GM10266 (cell line): Measurements from ENCODE around the gene NUP93.
"Not testable (repeated sequence)": the region's sequence is repeated elsewhere in the genome, so short reads cannot be mapped to it uniquely, and the experiment has no call there.

Source experiments
- DNase-seq: peaks from one replicate; pipeline ENCODE4 v3.0.0; 2012; ENCODE audit errors: extremely low spot score
- CTCF ChIP-seq: IDR thresholded peaks from 2 replicates; pipeline ENCODE4 v1.5.1; 2012; ENCODE audit warnings: mild to moderate bottlenecking, low read depth; ENCODE audit not compliant: control insufficient read depth, insufficient read depth; ENCODE audit errors: missing control alignments

Gene NUP93

DNA sequence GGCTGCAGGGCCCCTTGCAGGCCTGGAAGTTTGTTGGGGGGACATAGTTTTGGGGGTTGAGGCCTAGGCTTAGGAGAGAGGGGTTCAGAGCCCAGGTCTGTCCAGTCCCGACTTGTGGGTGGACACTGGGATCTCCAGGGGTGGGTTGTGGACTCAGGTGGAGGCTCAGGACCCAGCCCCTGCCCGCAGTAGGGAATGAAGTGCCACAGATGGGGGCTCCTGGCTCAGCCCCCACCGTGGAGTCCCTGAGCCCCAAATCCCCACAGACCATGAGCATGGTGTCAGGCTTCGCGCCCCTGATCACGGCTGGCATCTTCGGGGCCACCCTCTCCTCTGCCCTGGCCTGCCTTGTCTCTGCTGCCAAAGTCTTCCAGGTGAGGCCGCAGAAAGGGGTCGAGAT, 149.3 kb downstream of the NUP93 start:
- no peak for DNase-seq
- TF ChIP-seq CTCF, result no peak

DNA sequence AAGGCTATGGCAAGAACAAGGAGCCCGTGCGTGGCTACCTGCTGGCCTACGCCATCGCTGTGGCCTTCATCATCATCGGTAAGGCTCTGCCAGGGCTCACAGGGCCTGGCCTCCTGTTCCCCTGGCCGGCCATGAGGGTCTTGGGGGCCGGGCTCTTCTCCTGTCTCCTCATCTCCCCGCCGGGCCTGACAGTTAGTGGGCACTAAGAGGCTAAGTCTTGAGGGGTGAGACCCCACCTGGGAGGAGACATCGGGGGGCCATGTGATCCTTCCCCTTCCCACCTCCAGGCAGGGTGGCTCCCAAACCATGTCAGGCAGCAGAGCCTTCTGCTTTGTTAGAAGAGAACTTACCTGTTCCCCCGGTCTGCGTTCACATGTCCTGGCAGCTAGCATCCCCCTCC, 150.2 kb downstream of the NUP93 start:
- TF ChIP-seq CTCF, result no peak
- no peak for DNase-seq

GRCh38 chr16:56880685-56881084, 150.8 kb downstream of the NUP93 start:
- no peak for DNase-seq
- no peak for TF ChIP-seq CTCF

DNA sequence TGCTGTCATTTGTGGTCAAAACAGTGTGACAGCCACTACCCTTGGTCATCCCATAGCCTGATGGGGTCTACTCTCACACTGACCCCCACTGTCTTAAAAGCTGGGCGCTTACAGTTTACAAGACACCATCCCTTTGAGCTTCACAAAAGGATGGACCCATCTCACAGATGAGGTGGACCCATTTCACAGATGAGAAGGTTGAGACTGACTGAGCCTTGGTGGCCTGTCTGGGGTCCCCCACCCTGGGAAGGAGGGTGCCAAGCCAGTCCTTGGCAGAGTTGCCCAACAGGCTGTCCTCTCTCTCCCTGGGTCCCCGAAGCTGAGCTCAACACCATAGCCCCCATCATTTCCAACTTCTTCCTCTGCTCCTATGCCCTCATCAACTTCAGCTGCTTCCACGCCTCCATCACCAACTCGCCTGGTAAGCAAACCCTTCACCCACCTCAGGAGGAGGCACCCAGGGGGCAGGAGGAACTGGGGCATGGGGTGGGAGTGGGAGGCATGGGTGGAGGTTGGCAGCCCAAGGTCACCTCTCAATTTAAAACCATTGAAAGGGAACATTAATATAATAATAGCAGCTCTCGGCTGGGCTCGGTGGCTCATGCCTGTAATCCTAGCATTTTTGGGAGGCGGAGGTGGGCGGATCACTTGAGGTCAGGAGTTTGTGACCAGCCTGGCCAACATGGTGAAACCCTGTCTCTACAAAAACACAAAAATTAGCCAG, 152.3 kb downstream of the NUP93 start:
- no peak for DNase-seq
- no peak for TF ChIP-seq CTCF

DNA sequence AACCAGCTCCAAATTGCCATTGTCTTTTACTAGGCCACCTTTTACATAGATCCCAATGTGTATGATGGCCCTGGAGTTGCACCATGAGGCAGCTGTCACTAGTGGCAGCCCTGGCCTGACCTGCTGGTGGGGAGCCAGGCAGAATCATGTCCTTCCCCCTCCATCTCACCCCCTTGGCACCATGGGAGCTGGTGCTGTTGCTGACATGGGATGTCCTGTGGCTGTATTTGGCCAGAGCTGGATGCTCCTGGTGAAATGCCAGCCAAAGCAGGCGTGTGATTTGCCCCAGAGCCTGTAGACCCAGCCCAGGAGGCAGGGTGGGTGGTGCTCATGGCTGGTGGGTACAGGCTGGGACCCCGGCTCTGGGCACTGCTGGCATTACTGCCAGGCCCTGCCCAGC, 153.7 kb downstream of the NUP93 start:
- TF ChIP-seq CTCF, result no peak
- no peak for DNase-seq

GRCh38 chr16:56884026-56884582, 154.2 kb downstream of the NUP93 start:
- TF ChIP-seq CTCF, result no peak

DNA sequence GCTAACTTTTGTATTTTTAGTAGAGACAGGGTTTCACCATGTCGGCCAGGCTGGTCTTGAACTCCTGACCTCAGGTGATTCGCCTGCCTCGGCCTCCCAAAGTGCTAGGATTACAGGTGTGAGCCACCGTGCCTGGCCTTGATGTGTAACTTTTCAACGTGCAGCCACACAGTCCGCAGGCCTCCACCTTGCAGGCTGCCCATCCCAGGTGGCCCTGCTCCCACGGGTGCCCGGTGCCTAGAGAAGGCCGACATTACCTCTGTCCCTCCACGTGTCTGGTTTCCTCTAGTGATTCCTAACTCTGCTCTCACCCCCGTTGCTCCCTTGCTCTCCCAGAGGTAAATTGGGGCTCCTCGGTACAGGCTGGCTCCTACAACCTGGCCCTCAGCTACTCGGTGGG, 155.0 kb downstream of the NUP93 start:
- not testable (repeated sequence) for DNase-seq

More at GRCh38 chr16:56884026-56884582, 154.2 kb downstream of the NUP93 start:
- DNase-seq, result no peak

DNA sequence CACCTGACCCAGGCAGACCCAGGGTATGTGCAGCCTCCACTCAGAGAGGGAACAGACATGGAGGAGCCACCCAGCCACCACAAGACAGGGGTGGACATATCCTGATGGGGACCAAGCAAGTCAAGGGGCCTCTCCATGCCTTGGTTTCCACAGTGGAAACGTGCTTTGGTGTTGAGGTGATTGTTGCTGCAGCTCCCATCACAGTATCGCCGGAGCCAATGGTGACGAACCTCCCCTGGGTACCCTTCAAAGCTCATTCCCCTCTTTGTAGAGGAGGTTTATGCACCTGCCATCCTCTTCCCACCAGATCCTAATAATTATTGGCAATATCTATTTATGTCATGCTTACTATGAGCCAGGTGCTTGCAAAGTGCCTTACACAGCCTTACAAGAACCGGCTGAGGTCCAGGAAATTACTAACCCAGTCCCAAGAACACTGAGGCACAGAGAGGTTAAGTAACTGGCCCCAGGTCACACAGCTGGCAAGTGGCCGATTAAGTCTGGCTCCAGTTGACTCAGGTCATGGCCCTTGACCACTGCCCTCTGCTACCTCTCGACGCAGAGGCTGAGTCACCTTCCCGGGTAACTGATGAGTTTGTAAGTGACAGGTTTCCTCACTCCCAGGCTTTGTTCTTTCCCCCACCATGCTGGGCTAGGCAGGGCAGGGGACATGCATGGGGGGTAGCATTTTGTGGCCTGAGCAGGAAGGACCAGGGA, 155.7 kb downstream of the NUP93 start:
- TF ChIP-seq CTCF, result no peak
- DNase-seq, result no peak
